Measurements from ENCODE around the gene SPOCD1. TPM values are rescaled to one million over a fixed set of nuclear protein-coding genes. Genes with fewer than 3 reads are reported as not detected.
"Not testable (repeated sequence)": the region's sequence is repeated elsewhere in the genome, so short reads cannot be mapped to it uniquely, and the experiment has no call there.

SPOCD1 gene
- total and polyA plus RNA-seq, 2 experiments from 2014 or later: 0.73 to 1.3 TPM

- not testable (repeated sequence) for H3K4me1 ChIP-seq (ENCODE audit: insufficient read depth); H2AFZ ChIP-seq; H3K27me3 ChIP-seq (ENCODE audit: insufficient read depth); H3K27ac ChIP-seq (ENCODE audit: low read depth); H3K36me3 Mint-ChIP-seq (ENCODE audit: low read depth); ATAC-seq; H3K9me3 Mint-ChIP-seq; H3F3A ChIP-seq (replicated peaks; ENCODE audit: low read depth); H3K4me2 ChIP-seq; H3K4me3 Mint-ChIP-seq; H3K4me1 Mint-ChIP-seq; H3K9me2 ChIP-seq (ENCODE audit: insufficient read depth); H4K20me1 ChIP-seq (replicated peaks; ENCODE audit: insufficient read depth); H3K36me3 ChIP-seq (ENCODE audit: insufficient read depth); DNase-seq (ENCODE audit: low spot score); H3K79me2 ChIP-seq (replicated peaks; ENCODE audit: insufficient read depth); H3K27me3 Mint-ChIP-seq (ENCODE audit: insufficient read depth, low read depth, poor library complexity); H3K4me3 ChIP-seq; H3K27ac Mint-ChIP-seq
Observed at GRCh38 chr1:31816947-31817346, 1.1 kb upstream of the SPOCD1 start.

- H3K27me3 ChIP-seq (ENCODE audit: insufficient read depth); H3K9me2 ChIP-seq (ENCODE audit: insufficient read depth); DNase-seq (ENCODE audit: low spot score); H3K9me3 Mint-ChIP-seq; H3K36me3 Mint-ChIP-seq (ENCODE audit: low read depth); H3K4me3 ChIP-seq; H3K4me3 Mint-ChIP-seq; H3K4me1 Mint-ChIP-seq; H3K27ac ChIP-seq (ENCODE audit: low read depth); H3K36me3 ChIP-seq (ENCODE audit: insufficient read depth); H3F3A ChIP-seq (replicated peaks; ENCODE audit: low read depth); H2AFZ ChIP-seq; H3K27me3 Mint-ChIP-seq (ENCODE audit: insufficient read depth, low read depth, poor library complexity); H3K4me1 ChIP-seq (ENCODE audit: insufficient read depth); H4K20me1 ChIP-seq (replicated peaks; ENCODE audit: insufficient read depth); ATAC-seq; H3K27ac Mint-ChIP-seq; H3K79me2 ChIP-seq (replicated peaks; ENCODE audit: insufficient read depth); H3K4me2 ChIP-seq: not testable (repeated sequence)
Observed at GRCh38 chr1:31816501-31816900, 679 bp upstream of the SPOCD1 start.

GRCh38 chr1:31815307-31815645, 546 bp downstream of the SPOCD1 start:
- H3K9me3 Mint-ChIP-seq: no peaks in the 10 kb centered on the region; the same call in 2 of the 3 replicates
- H3K4me3 Mint-ChIP-seq: peak overlapping the region; percentile 77; the same call in 2 of the 3 replicates
- Histone ChIP-seq H3K9me2 (ENCODE audit: insufficient read depth) (no peaks in the 10 kb centered on the region), H3K4me3 (peak overlapping the region; percentile 61), H3K79me2 (replicated peaks; ENCODE audit: insufficient read depth) (no peaks in the 10 kb centered on the region), H3K27me3 (ENCODE audit: insufficient read depth) (no peaks in the 10 kb centered on the region), H4K20me1 (replicated peaks; ENCODE audit: insufficient read depth) (no peaks in the 10 kb centered on the region), H3K4me1 (ENCODE audit: insufficient read depth) (no peaks in the 10 kb centered on the region), H3K27ac (ENCODE audit: low read depth) (no peak overlapping the region), H2AFZ (peak overlapping the region; percentile 99; the same call in 1 of the 2 replicates), H3K4me2 (peak overlapping the region; percentile 84), H3F3A (replicated peaks; ENCODE audit: low read depth) (no peaks in the 10 kb centered on the region), H3K36me3 (ENCODE audit: insufficient read depth) (no peaks in the 10 kb centered on the region)
- H3K36me3 Mint-ChIP-seq (ENCODE audit: low read depth): no peaks in the 10 kb centered on the region
- no peak overlapping the region for H3K27ac Mint-ChIP-seq
- TF ChIP-seq STAT1 (IDR thresholded peaks at IDR 0.05; ENCODE audit: unreplicated experiment) (no peak), ZNF462 (CRISPR knock-in tag; IDR thresholded peaks at IDR 0.05) (no peak), JUNB (IDR thresholded peaks at IDR 0.05; ENCODE audit: unreplicated experiment) (no peak), CREB1 (CRISPR knock-in tag; IDR thresholded peaks at IDR 0.05; ENCODE audit: low read depth) (no peak), POLR2AphosphoS5 (IDR thresholded peaks at IDR 0.05; ENCODE audit: low read depth) (no peak), EZH2phosphoT487 (IDR thresholded peaks at IDR 0.05; ENCODE audit: unreplicated experiment) (no peak), ETS1 (IDR thresholded peaks at IDR 0.05) (no peak)
- no peak for ATAC-seq
- DNase-seq (ENCODE audit: low spot score): no peak
- peaks cover 4% of the 10 kb centered on the region; the same call in 2 of the 3 replicates for H3K4me1 Mint-ChIP-seq
- peaks cover 10% of the 10 kb centered on the region for H3K27me3 Mint-ChIP-seq (ENCODE audit: insufficient read depth, low read depth, poor library complexity)

Data from GM23338 (cell line).